GM21515 (cell line): ENCODE data around the gene PARD3B.

Source experiments
- ATAC-seq: cut with Tn5 transposase; IDR thresholded peaks from one replicate; pipeline ENCODE4 v1.9.1; 2021; ENCODE audit not compliant: unreplicated experiment

The PARD3B gene

DNA sequence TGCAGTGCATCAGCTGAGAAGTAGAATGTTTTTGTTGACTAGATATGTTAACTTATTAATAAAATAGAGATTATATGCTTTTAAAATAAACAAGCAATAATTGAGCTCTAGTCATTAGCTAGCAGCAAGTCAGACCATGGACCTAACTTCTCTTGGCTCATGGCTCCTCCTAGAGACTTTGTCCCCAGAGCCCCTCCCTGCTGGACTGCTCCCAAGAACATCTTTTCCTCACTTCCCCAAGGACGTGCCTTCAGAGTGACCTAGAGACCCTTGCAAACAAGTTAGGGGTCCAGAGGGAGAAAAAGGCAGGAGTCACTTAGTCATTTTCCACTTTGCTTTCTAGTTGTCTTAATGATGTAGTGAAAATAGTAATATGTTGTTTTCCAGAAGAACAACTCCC is 824.5 kb downstream of the PARD3B start:
- no peak for ATAC-seq

DNA sequence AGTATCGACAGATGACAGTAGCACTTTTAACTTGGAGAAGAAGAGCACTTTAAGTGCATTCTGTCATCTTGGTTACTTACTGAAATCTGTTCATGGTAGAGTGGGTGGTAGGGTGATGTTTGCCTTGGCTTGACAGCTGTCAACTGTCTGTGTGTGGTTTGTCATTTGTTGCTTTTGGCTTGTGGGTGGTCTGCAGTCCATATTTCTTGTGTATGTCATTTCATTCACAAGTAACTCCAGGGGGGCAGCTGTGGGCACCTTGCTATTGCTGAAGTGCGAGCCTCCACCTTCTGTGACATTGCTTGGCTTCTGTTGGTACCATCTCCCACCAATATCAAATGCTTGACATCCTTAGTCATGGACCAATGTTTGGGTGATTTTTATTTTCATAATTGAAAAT is 825.5 kb downstream of the PARD3B start:
- ATAC-seq, result no peak

DNA sequence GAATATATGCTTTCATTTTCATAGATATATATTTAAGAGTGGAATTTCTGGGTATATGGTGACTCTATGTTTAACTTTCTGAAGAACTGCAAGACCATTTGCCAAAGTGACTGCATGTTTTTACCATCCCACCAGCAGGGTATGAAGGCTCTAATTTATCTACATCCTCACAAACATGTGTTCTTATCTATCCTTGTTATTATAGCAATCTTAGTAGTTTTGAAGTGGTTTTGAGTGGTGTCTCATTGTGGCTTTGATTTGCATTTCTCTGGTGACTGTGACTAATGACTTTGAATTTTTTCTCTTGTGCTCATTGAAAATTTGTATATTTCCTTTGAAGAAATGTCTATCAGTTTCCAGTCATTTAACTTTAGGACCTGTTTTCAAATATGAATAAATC is 826.9 kb downstream of the PARD3B start:
- no peak for ATAC-seq

DNA sequence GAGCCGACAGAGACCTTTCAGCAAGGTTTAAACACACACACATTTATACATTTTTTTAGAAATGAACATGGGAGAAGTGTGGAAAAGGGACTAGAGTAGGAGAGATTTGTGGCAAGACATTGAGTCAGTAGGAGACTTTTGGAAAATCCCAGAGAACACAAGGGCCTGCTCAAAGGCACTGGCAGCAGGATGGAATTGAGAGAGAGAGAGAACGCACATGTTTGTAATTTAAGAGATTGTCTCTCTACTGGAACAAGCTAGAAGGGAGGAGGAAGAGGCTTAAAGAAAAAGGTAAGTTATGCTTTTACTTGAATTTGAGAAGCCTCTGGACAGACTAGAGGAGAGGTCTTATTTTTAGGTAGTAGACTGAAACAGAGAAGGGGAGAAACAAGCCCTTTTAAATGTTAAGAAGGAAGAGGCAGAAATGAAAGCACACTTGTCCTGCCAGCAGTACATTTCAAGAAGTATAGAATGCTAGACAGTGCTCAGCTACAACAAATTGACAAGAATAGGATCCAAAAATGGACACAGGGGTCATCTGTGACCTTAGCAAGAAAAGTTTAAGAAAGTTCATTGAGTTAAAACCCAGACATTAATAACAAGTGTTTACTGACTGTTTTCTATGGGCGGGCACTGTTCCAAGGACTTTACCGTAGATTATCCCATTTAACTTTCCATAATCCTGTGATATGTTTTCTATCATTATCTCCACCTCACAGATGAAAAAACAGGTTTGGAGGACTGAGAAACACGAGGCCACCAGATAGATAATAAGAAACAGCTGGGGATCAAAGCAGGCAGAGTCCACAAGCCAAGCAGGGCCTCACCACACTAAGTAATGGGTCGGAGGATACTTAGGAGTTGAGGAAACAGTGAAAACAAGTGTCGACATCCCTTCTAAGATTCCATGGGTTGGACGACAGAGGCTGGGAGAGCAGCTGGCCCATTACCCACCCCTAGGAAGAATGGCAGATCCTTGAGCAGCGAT is 830.5 kb downstream of the PARD3B start:
- no peak for ATAC-seq

DNA sequence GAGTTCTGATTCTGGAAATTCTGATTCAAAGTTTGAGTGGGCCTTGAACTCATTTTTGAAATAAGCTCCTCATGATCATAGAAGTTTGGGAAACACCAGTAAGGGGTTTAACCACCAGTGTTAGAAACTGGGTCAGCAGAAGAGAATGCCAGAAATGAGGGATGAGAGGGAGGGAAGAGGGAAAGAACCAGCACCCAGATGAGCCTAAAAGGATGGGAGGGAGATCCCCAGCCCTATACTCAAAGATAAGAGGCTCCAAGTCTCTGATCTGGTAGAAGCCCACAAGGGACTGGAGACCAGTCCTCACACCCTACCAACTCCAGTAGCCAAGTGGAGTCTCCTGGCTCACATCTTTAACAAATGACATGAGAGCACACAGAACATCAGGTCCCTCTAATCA is 832.0 kb downstream of the PARD3B start:
- ATAC-seq, result no peak

DNA sequence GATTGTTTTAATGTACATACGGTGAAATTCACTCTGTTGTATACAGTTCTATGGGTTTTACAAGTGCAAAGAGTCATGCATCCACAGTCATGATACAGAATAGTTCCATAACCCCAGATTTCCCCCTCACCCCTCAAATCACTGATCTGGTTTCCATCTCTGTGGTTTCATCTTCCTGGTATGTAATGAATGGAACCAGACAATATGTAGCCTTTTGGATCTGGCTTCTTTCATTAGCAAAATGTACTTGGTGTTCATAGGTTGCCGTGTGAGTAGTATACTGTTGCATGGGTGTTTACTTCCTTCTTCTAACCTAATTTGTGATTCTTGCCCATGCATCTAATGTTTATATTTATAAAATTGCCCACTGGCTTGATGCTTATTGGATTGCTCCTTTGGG is 838.3 kb downstream of the PARD3B start:
- no peak for ATAC-seq

DNA sequence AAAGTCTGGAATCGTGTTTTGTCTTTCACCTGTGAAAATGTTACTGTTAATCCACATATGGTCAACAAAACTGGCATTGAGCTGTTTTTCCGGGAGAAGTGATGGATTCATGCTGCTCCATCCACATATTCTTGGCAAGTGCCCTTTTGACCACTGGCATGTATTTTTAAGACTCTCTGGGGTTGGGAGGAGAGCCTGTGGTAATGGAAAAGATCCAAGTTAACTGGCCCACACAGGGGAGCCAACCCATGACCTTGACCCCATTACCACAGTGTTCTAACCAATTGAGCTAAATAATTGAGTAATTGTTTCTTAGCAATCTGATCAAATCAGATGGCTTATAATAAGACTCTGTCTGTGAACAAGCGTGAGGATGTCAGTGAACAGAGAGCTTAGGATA is 840.8 kb downstream of the PARD3B start:
- no peak for ATAC-seq

DNA sequence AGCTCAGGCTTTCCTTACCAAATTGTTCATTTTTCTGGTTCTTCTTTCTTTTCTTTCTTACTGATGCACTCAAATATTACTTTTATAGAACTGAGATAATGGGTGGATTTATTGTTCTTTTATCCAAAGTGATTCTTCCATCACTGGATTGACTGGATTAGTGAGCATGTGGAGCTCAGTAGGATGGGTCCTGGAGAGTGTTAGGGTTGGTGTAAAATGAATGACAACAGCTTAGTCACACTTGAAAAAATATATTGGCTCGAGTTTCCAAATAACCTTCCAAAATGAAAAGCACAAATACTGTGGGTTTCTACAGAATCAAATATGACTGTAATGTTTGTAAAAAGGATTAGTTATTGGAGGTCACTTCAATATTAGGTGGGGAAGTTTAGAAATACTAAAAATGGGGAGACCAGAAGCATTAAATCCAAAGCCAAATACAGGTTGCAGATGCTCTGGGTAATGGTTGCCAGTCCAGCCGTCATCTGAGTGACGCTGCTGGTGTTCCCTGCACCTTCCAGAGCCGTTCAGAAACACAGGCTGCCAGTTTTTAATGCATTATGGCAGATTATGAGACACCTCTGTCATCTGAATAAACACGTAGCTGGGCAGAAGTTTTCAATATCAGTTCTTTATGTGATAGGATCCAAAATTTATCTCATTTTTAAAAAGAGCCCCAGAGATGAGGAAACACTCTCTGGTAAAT is 842.2 kb downstream of the PARD3B start:
- no peak for ATAC-seq

DNA sequence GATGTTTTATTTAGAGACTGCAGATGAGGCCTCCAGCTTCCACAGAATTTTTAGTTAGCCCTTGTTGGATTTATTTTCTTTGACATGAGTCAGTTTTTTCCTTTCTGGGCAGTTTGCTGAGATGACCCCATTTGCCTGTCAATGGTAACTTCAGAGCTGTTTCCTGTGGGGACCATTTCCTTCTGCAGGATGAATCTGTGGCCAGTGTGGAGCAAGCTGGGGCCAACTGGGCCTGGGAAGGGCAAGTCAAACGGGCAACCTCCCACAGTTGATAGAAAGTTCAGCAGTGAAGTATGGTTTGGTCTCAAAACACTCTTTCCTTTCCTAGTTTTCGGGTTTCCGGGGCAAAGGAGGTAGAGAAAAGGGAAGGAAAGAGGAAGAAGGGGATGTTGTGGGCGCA is 845.6 kb downstream of the PARD3B start:
- no peak for ATAC-seq

DNA sequence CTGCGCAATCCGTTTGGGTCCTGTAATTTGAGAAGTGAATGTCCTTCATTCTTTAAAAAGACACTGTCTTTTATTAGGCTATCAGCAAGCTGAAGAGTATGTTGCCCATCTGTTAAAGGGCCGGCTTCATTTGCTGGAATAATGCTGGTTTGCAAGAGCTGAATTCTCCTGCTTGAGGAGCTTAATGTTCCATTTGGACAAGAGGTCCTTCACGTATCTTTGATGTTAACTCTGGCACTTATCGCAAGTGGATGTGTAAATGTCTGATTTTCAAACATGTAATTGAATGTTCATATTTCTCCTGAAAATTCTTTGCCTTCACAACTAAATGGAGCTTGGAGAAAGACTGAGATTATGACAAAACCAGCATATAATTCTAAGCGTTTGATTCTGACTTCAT is 856.2 kb downstream of the PARD3B start:
- no peak for ATAC-seq

DNA sequence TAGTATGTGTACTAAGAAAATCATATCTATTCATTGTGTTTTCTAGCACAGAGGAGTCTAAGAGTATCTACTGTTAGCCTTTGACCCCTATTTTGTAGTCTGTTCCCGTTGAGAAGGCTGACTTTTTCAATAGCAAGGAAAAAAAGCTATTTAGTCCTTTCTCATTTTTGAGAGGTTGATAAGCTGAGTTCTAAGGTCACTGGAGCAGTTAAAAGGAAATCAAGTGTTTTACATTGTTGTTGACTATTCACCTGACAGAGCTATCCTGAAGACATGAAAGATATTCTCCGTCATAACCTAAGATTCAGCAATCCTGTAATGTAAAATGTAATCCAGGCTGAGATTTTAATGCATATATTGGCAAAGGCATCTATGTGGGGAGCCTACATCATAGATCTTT is 856.7 kb downstream of the PARD3B start:
- no peak for ATAC-seq

DNA sequence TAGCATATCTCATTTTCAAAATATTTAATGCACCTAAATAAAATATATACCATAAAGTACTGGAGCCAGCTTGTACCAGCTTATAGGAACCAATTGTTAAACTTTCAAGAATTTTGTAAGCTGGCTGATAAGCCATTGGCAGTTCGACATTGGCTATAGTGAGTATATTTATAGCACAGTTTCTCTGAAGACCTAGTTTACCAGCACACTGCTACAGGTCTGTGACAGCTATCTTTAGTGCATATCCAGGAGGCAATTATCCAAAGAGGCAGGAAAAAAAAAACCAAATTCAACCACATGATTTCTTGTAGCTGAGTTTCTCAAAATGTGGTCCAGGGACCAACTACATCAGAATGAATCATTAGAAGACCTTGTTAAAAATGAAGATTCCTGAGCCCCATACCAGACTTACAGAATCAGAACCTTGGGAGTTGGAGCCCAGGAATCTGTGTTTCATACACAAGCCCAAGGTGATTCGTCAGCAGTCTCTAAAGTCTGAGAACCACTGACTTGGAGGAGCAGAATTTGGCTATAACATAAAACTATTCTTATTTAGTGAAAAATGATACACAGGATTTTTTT is 858.1 kb downstream of the PARD3B start:
- ATAC-seq, result no peak

DNA sequence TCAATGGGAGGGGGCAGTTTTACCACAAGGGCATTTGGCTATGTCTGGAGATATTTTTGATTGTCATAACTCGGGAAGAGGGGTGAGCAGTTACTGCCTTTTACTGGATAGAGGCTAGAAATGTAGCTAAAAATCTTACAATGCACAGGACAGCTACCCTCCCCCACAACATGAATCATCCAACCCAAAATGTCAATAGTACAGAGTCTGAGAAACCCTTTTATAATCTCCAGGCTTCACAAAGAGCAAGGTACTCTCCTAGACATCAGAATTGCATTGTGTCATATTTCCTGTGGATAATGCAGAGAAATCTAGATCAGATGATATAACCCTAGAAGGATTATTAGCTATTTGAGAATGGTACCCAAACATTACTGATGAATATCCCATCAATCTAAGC is 859.9 kb downstream of the PARD3B start:
- no peak for ATAC-seq

DNA sequence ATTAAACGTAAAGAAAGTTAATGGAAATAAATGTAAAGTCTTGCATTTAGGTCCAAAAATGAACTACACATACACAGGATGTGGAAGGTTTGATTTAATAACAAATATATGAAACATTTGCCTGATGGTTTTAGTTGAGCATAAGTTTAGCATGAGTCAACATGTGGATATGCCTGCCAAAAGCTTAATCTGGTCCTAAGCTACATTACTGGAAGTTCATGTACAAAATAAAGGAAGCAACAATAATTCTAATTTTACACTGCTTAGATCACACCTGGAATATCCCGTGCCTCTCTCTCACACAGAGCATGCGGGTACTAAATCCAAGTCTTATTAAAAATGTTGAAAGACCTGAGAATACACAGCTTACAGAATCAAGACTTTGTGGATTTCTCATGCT is 860.5 kb downstream of the PARD3B start:
- ATAC-seq, result no peak

DNA sequence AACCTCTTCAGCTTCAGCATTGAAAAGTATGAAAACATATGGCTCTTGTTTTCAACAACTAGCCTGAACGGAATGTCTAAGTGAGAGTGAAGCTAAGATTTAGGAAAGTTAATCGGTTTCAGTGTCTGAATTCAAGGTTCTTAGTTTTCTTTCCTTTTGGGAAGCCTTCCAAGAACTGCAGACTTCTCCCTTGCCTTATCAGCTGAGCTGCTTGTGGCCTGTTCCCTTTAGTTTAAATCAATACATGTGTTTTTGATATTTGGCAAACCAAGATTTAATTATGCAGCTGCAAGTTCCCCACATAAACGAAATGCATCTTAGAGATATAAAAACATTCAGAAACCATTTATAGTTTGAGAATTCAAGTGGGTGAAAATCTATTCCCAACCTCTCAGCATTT is 862.7 kb downstream of the PARD3B start:
- ATAC-seq, result no peak

DNA sequence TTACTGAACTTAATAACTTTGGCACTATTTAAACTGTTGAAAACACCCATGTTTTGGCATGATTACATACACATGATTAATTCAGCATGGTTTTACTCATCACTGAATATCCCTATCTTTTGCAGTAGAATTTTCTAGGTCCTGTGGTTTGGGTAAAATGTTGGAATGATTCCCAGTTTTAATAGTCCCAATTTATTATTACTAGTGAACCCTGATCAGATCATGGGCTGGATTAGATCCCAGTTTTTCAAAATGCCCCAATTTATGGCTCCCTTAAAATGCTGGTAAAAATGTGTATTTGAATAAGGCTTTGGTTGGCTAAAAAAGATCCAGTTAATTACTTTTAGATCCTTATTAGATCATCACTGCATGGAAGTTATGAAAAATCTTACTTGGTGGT is 863.4 kb downstream of the PARD3B start:
- no peak for ATAC-seq

DNA sequence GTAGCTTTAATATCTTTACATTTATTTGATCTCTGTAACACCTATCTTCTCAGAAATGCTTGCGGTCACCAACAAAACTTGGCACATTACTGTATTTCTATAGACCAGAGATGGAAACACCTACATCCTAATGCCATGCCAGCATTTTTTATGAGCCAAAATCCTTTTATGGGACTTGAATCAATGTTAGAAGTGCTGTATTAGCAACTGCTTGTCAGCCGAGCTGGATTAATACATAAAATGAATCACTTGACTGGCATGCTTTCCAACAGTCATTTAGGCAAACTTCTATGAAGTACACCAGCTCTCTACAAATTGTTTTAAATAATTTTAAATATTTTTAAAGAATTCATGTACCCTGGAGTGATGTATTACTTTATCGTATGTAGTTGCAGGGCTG is 864.1 kb downstream of the PARD3B start:
- ATAC-seq, result no peak

DNA sequence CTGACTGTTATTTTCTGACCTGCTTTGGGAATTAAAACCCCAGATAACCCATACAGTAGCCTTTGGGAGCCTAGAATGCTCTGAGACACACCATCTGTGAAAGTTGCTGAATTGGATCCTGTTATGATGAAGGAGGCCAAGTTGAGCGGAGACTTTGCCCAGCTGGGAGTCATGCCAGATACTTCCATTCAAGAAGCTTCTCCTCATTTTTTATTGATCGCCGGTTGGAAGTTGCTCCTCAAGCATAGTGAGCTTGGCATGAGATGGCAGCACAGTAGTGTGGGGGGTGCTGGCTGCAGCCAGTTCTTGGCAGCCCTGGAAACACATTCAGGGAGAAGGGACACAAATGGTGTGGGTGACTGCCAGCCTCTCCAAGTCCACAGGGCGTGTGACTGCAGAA is 866.3 kb downstream of the PARD3B start:
- ATAC-seq, result no peak

DNA sequence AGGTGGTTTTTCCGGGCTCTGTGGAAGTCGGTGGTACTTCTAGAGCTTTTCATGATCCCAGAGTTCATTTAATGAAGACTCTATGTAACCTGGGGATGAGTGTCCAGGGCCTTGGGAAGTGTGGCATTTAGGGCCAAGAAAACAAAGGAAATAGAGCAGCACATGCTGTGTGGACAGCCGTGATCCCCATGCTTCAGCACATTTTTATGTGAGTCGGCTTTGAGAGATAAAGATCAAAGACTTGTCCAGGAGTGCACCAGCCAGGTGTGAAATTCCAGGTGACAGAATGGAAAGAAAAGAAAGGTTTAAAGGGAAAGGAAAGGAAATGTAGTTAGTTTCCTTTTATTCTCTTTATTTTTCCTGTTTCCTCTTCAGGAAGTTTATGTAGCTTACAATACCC is 879.1 kb downstream of the PARD3B start:
- ATAC-seq, result no peak

DNA sequence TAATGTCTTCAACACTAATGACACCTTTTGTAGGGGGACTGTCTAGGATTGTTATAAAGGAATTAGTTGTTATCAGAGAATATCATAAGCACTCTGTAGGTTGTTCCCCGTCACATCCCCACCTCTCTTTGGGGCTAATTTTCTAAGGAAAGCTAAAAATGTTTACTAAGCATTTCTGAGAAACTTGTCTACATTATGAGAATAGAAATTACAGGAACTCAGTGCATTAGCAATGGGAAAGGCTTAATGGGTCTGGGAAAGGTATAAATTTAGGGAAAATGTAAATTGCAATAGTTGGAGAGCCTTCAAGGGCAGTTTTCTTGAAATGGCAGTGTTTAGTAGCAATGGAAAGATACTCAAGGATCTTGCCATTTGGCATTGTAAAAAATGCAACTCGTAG is 879.8 kb downstream of the PARD3B start:
- no peak for ATAC-seq

DNA sequence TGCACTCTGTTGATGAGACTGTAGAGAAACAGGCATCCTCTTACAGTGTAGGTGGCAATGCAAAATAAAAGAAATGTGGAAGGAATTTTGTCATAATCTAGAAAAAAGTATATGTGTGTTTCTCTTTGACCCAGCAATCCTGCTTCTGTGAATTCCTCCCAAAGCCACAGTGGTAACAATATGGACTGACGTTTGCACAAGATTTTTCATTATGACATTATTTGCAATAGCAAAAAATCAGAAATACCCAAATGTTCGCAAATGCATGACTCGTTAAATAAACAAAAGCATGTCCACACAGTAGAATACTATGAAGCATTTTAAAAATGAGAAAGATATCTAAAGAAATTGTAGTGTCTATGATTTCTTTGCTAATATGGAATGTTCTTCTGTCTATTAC is 881.8 kb downstream of the PARD3B start:
- ATAC-seq, result no peak

DNA sequence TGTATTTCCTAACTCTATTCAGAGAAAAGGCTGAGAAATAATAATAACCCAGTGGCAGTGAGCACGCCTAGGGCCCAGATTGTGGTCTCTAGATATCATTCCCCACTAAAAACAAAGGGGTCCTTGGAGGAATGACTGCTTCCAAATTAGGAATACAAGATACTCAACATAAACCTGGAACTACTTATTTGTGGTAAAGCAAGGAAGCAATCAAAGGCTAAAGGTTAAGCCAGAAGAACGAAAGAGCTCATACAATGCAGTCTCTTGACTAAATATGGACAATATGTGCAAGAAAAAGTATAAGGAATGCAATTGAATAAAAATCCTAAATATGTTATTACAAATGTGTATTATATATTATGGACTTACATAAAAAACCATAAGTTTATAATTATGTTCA is 883.5 kb downstream of the PARD3B start:
- no peak for ATAC-seq
